Measurements from ENCODE around the gene OR2F2. TPM values are rescaled to one million over a fixed set of nuclear protein-coding genes. Genes with fewer than 3 reads are reported as not detected.
A peak's percentile ranks its signal among the peaks of the same experiment; 100 is the strongest.

The OR2F2 gene, protein sequence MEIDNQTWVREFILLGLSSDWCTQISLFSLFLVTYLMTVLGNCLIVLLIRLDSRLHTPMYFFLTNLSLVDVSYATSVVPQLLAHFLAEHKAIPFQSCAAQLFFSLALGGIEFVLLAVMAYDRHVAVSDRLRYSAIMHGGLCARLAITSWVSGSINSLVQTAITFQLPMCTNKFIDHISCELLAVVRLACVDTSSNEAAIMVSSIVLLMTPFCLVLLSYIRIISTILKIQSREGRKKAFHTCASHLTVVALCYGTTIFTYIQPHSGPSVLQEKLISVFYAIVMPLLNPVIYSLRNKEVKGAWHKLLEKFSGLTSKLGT
- 0.15 TPM in 1 of 2 replicates, not detected in the other for total RNA-seq (2014; rRNA removed; shearing (Covaris generic))
- polyA plus RNA-seq (2014; cell fraction: nucleus; rRNA removed): not detected in 2 replicates

DNA sequence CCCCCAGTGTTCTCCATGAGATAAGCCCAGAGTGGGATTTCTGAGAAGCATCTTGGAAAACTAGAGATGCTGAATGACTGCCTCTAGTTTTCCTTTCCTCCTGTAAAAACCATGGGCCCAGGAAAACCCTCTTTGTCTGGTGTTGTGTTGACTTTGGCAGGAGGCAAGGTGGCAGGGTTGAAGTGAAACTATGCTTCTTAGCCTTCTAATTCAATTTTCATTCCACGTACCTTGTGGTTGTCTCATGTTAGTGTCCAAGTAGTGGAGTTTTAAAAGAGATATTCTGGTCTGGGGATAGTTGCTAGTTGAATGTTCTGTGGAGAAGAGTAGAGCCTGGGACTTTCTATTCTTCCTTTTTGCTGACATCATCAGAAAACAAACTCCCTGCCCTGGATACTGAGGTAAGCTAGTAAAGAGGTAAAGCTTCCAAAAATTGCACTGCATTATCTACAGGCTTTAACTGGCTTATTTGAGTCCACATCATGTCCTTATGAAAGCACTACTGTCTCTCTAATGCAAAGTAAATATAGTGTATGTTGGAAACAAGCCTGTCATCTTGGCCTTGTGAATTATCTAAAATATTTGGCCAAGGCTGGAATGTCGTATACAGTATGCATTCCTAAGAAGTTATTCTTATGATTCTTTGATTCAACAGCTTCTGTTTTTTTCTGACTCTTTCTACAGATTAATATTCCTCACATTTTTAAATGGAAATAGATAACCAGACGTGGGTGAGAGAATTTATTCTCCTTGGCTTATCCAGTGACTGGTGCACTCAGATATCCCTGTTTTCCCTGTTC, at the start of gene OR2F2:
Gene OR2F2, plus strand, starts transcription at position 708 of the 800 bp plus-strand sequence. Its CDS starts 0 bp downstream, at position 708.
- DNase-seq (ENCODE audit: extremely low read depth, low read depth): no peak

DNA sequence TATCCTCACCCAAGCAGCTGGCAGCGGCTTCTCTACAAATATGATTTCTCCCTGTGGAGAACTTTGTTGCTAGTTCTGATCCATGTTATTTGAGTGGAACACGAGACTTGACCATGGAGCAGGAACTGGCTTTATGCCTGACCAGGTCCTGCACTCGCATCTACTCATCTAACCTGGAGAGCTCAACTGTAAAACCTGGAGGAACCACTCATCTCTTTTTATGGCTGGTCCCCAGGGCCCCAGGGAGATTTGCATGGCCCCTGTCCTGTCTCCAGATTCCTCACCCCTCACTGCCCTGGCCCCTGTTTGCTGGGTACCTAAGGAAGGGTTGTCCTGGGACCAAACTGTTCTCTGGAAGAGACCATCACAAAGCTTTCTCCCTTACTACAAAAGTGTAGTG, 49.1 kb upstream of the OR2F2 start:
- no peak for DNase-seq (ENCODE audit: extremely low read depth, low read depth)

DNA sequence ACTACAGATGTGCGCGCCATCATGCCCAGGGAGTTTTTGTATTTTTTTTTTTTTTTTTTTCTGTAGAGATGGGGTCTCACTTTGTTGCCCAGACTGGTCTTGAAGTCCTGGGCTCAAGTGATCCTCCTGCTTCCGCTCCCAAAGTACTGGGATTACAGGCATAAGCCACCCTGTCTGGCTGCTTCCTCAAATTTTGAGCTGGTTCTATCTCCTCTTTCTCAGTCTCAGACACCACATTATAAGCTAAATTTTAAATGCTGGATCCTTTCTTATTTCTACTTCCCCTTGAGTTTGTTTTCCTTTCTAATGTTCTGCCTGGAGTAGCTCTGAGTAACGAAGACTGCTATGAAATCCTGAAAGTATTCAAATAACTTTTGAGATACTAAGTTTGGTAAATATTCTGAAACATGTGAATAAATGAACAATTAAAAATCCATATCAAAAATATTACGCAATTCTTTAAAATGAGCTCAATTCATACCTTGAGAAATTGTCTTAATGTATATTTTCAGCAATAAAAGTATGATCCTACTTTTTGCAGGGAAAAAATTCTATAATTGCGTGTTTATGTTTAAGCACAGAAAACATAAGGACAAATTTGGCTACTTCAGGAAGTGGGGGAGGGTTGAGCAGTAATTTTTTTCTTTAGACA, 48.1 kb upstream of the OR2F2 start:
- DNase-seq (ENCODE audit: extremely low read depth, low read depth): no peak

DNA sequence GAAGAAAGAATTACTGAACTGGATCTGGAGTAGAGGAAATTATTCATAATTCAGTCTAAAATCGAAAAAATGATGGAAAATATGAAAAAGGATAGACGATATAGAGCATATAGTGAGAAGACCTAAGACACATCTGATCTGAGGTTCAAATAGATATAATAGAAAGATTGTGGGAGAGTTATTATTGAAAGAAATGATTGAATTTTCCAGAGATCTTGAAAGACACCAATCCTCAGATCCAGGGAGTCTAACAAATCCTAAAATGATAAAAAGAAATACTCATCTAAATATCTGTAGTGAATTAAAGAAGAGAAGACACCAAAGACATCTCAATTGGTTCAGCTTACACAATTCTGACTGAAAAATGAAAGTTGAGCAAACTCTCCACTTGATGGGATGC, 46.0 kb upstream of the OR2F2 start:
- DNase-seq (ENCODE audit: extremely low read depth, low read depth): no peak

DNA sequence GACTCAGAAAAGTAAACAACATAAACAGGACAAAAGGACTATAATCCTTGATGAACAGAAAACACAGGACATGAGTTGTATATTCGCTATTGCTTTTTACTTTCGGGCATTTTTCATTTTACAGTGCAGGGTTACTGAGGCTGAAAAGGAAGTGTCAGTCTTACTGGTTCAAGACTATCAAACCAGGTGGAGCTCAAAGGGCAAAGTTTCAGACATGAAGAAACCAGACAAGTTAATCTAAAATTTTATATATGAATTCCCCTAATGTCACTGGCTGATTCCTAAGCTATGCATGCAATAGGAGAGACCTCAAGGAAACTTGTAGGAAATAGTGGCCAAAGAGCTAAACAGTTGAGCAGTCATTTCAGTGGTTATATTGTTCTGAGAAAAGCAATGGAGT, 44.5 kb upstream of the OR2F2 start:
- DNase-seq (ENCODE audit: extremely low read depth, low read depth): no peak

DNA sequence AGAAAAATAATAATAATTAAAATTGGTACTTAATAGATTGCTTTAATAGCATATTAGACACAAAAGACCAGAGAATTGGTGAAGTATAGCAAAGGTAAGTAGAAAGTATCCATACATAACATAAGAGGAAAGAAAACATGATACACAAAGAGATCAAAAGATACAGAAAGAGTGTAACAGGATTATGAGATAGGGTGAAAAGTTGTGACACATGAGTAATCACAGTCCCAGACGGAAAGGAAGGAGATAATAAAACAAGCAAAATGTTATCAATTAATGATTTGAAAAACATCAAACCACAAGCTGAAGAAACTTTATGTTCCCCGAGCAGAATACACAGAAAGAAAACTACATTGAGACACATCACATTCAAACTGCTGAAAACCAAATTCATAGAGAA, 43.6 kb upstream of the OR2F2 start:
- no peak for DNase-seq (ENCODE audit: extremely low read depth, low read depth)

DNA sequence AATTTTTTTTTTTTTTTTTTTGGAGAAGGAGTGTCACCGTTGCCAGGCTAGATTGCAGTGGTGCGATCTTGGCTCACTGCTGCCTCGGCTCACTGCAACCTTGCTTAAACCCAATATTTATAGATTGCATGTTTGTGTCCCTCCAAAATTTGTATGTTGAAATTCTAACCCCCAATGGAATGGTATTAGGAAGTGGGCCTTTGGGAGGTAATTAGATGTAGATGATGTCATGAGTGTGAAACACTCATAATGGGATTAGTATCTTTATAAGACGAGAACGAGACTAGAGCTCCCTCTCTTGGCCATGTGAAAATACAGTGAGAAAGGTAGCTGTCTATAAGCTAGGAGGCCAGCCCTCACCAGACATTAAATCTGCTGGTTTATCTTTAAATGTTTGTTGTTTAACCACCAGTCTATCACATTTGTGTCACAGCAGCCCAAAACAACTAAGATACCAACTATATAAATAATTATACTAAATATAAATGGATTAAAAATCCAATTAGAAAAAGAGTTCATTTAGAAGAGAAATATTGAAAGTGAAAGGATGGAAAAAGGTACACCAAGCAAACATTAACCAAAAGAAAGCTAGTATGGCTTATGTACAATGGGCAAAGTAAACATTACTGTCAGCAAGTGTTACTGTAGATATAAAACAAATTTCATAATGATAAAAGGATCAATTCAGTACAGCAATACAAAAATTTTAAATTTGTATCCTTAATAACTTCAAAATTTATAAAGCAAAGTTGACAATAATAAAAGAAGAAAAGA, 42.3 kb upstream of the OR2F2 start:
- peak; percentile 24 for DNase-seq (ENCODE audit: extremely low read depth, low read depth)

DNA sequence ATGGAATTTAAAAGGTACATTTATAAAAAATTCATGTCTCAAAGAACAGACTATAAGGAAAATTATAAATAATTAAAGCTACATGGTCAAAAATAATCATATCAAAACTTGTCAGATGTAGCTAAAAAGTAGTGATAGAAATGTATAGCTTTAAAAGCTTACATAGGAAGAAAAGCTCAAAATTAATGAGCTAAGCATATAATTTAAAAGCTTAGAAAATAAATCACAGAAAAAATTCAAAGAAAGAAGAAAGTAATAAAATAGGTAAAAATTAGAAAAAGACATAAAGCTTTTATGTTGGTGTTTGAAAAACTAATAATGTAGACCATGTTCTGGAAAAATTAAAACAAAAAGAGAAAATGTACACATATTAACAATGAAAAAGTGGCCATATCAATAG, 38.4 kb upstream of the OR2F2 start:
- no peak for DNase-seq (ENCODE audit: extremely low read depth, low read depth)

DNA sequence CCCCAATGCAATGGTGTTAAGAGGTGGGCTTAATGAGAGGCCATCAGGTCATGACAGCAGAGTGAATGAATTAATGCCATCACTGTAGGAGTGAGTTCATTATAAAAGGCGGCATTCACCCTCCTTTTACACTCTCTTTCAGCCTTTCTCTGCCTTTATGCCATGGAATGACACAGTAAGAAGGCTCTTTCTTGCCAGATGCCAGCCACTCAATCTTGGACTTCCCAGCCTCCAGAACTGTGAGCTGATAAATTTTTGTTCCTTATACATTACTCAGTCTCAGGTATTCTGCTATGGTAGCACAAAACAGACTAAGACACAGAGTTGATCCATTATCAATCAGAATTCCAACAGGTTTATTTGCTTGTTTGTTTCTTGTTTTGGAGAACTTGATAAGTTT, 36.2 kb upstream of the OR2F2 start:
- no peak for DNase-seq (ENCODE audit: extremely low read depth, low read depth)

DNA sequence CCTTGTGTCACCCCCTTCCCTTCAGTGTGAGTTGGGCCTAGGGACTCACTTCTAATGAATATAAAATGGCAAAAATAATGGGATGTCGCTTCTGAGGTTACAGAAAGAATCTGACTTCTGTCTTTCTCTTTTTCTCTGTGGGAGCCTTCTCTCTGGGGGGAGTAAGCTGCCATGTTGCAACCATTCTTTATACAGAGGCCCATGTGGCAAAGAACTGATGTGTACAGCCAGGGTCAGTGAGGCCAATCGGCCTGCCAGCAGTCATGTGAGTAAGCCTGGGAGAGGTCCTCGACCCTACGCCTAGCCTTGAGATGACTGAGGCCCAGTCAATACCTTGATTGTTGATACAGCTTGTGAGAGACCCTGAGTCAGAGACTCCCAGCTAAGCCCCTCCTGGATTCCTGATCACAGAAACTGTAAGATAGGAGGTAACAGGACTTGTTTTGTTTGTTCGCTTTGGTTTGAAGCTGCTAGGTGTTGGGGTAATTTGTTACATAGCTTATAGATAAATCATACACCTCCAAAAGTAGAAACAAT, 34.7 kb upstream of the OR2F2 start:
- DNase-seq (ENCODE audit: extremely low read depth, low read depth): no peak

DNA sequence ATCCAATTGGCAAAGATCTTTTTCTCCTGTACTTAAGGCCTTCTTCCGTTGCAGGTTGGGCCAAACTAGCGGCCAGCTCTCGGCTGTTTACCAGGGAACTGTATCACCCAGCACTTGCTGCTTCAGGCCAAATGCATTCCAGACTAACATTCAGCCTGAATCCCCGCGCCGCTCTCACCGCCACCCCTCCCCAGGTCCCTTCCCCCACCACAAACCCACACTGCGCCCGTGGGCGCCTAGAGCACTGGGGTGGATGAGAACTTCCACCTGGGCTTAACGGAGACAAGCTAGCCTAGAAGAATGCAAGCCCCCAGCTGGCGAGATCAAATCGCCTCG, 33.7 kb upstream of the OR2F2 start:
- DNase-seq (ENCODE audit: extremely low read depth, low read depth): no peak

DNA sequence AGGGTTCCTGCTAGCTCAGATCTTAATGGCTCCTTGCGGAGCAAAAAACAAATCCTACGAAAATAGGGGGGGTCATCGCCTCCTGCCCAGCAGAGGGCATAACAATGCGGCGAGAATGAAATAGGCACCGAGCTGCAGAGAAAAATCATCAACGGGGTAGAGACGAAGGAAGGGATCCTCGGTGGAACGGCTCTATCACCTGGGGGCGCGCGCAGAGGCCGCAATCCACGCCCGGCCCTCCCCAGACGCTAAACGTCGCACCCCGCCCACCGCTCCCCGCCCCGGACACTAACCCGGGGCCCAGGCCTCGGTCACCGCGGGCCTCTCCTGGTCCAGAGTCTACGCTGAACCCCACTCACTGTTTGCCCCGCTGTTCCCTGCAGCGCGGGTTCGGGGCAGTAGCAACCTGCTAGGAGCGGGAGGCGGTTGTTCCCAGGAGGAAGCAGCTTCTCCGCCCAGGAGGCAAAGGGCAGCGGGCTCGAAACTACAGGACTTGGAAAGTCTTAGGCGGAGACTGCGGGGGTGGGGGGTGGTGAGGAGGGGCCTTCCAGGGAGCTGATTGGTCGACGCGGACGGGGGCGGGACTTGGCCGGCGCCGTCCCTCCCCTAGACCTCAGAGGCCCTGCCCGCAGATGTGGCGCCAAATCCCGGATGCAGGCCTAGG, 33.2 kb upstream of the OR2F2 start, which contains the start of gene TCAF1:
Gene TCAF1, minus strand, starts transcription at position 509 of the 664 bp plus-strand sequence. CDS start 25,568 bp downstream, outside the sequence.
- DNase-seq (ENCODE audit: extremely low read depth, low read depth): peak; percentile 93

DNA sequence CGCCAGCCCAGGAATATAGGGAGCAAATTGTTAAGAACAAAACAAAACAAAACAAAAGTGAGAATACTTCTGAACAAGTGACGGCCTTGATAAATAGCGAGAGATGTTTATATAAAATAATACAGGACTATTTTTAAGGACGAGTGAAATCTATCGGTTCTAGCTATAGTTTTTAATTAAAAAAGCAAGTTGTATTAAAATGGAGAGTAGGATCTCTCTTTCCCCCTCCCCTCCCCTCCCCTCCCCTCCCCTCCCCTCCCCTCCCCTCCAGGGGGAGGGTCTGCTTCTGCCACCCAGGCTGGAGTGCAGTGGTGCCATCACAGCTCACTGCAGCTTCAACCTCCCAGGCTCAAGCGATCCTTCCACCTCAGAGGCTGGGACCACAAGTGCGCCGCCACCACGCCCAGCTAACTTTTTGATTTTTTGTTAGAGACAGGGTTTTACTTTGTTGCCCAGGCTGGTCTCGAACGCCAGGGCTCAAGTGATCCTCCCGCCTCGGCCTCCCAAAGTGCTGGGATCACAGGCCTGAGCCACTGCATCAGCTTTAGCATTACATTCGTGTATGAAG, 32.6 kb upstream of the OR2F2 start:
- DNase-seq (ENCODE audit: extremely low read depth, low read depth): no peak

DNA sequence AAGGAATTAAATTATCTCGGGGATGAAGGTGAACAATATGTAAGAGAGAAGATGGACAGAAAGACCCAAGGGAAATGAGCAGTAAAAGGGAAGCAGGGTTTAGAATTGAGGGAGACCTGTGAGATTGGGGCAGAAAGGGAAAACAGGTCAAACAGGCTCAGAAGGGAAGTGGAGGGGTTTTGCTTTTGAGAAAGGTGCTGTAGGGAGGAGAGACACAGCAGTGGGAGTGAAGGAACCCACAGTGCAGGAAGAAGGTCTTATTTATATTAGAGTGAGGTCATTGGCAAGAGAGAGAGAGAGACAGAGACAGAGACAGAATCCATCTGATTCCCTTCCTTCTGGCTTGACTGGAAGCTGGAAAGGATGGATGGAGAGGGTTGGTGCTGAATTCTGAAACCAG, 29.5 kb upstream of the OR2F2 start:
- DNase-seq (ENCODE audit: extremely low read depth, low read depth): no peak

DNA sequence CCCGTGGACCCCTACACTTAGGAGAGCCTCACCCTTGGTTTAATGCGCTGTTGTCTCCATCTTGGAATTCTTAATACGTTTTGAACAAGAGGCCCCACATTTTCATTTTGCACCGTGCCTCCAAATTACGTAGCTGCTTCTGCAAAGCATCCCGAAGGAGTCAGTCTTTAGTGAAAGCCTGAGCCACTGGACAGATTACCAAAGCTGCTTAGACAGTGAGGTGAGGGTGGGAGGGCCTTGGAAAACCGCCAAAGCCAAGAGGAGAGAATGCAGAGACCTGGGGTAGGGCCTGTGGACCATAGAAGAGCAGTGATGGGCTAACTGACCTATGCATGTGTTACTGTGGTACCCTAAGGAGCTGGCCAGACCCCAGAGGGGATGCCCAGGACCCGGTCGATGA, 28.9 kb upstream of the OR2F2 start:
- no peak for DNase-seq (ENCODE audit: extremely low read depth, low read depth)

DNA sequence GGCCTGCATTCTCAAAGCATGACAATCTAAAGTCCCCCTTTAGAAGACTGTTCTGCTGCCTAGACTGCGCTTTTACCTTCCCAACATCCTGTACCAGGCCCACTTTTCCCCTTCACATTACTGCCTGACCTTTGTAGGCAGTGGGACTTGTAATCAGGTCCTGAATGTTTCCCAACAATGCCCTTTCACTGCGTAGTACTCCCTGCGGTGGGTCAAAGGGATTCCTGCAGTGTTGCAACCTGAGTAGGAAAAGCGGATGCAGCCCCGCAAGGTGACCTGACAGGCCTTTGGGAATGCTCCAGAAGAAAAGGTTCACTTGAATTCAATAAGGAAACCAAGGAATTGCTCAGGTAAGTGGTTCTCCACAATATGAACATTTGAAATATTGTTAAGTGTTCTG, 28.1 kb upstream of the OR2F2 start:
- DNase-seq (ENCODE audit: extremely low read depth, low read depth): no peak

DNA sequence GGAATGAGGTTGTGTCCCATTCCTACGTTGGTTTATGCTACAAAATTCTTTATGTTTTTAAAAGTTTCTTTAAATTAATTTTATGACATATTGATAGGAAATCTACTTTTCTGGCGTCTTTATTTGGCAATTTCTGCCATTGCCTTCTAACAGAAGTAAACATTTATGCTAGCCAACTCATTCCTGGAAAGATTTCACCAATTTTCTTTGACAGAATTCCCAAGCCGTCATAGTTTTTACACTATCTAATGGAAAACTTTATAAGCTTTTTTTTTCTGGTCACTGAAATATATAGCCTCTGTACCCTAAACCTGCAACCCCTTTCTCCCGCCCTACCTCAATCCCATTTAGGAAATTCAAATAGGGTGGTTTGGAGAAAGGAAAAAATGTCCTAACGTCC, 26.9 kb upstream of the OR2F2 start:
- DNase-seq (ENCODE audit: extremely low read depth, low read depth): no peak

DNA sequence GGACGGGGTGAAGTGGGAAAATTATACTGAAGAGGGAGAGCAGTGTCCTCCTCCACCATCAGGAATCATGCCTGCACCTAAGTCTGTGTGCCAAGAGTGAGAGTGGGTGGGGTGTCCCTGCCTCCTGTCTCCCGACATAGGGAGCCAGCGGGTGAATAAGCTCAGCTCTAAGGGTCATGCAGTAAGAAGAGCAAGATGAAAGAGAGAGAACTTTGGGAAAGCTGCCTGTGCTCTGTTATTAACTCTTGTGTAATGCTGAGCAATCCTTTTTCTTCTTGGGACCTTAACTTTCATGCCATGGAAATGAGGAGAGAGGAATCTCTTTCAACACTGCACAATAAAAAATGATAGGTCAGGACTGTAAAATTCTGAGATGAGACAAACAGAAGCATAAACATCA, 25.2 kb upstream of the OR2F2 start:
- no peak for DNase-seq (ENCODE audit: extremely low read depth, low read depth)

DNA sequence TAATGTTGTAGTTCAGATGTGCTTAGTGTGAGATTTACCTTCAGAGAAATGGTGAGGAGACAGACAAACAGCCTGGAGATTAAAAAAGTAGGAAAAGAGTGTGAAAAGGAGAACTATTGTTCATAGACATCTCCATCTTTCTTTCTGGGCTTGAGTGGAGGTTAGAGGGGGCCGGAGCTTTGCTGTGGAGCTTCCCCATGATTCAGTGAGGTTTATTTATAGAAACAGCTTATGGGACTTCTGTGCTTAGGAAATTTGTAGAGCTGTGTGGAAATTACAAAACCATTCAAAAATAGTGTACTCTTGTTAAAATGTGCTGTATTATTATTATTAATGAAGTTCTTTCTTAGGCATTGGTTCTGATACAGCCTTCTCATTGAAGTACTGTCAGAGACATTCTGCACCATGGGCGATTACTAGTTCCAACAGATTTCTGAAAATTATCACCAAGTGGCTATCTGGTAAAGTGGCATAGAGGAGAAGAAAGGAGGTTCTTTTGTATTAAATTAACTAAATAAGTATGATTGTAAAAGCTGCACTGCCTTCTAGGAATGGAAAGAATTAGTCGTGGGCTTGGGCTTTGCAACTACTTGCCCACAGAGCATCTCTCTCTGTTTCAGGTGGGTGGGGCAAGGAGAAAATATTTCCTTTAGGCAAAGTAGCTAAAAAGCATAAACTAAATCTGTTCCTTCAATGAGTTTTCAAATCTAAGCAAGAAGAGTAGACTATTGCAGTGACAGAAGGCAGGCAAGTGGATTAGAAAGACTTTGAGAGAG, 24.4 kb upstream of the OR2F2 start:
- DNase-seq (ENCODE audit: extremely low read depth, low read depth): no peak

All from NCI-H460 (cell line).